ENCODE measurements around the gene TMPRSS13. TPM values are rescaled to one million over a fixed set of nuclear protein-coding genes. Genes with fewer than 3 reads are reported as not detected.
A peak's percentile ranks its signal among the peaks of the same experiment; 100 is the strongest.

Gene TMPRSS13
- total and polyA plus RNA-seq, 4 donors = 0.45 to 1.0 (median 0.54) TPM; not detected in 1

DNA sequence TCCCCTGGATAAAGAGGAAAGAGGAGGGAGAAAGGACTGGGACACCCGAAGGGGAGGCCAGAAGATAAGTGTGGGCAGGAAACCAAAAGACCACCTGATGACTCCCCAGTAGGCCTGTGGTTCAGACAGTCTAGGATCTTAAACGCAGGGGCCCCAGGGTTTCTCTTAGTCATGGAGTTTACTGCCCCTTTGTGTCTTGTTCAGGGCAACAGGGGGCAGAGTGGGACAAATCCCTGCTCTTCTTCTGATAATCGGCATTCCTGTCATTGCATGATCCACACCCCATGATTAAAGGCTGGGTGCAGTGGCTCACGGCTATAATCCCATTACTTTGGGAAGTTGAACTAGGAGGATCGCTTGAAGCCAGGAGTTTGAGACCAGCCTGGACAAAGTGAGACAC lies 4.7 kb upstream of the TMPRSS13 start:
- no peaks in the 10 kb centered on the region for H3K27me3 ChIP-seq (ENCODE audit: control insufficient read depth in 1 of 2, insufficient read depth in 2 of 2, low read length in 1 of 2)
- no peak overlapping the region for H3K4me3 ChIP-seq (ENCODE audit: low read length in 2 of 2)
- peak in 1 of 2 donors; percentile 24 for DNase-seq
- no peak for ATAC-seq (ENCODE audit: low FRiP score)
- no peak overlapping the region for H3K27ac ChIP-seq (ENCODE audit: low read depth in 1 of 2, low read length in 2 of 2)
- 80 to 84% methylated on average over 5 of the region's 5 CpGs for WGBS, 2 donors
- H3K9me3 ChIP-seq (ENCODE audit: control insufficient read depth, low read length) = no peaks in the 10 kb centered on the region
- intact Hi-C loops (cut with DNase I) = no loop called here
- no peaks in the 10 kb centered on the region for H3K4me1 ChIP-seq (ENCODE audit: control insufficient read depth in 1 of 2, insufficient read depth in 2 of 2, low read length in 2 of 2)
- no peaks in the 10 kb centered on the region for H3K36me3 ChIP-seq (ENCODE audit: control insufficient read depth in 1 of 2, insufficient read depth in 2 of 2, low read length in 1 of 2)

DNA sequence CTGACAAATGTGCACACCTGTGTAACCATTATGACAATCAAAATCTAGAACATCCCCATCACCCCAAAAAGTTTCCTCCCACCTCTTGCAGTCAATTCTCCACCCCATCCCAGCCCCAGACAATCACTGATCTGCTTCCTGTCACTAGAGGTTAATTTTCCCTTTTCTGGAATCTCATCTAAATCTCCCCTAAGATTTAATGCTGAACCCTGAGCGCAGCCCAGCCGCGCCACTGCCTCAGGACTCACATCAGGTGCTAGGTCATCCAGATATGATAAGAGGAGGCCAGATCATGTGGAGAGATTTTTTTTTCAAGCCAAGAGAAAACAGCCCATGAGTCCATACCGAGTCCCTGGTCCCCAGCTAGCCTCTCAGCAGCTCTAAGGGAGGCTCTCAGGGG lies 4.3 kb upstream of the TMPRSS13 start:
- no peaks in the 10 kb centered on the region for H3K27me3 ChIP-seq (ENCODE audit: control insufficient read depth in 1 of 2, insufficient read depth in 2 of 2, low read length in 1 of 2)
- no peak overlapping the region for H3K4me3 ChIP-seq (ENCODE audit: low read length in 2 of 2)
- no peaks in the 10 kb centered on the region for H3K9me3 ChIP-seq (ENCODE audit: control insufficient read depth, low read length)
- H3K27ac ChIP-seq (ENCODE audit: low read depth in 1 of 2, low read length in 2 of 2) = no peak overlapping the region
- intact Hi-C loops (cut with DNase I) = no loop called here
- no peaks in the 10 kb centered on the region for H3K4me1 ChIP-seq (ENCODE audit: control insufficient read depth in 1 of 2, insufficient read depth in 2 of 2, low read length in 2 of 2)
- ATAC-seq (ENCODE audit: low FRiP score) = no peak
- no peaks in the 10 kb centered on the region for H3K36me3 ChIP-seq (ENCODE audit: control insufficient read depth in 1 of 2, insufficient read depth in 2 of 2, low read length in 1 of 2)
- WGBS, 2 donors = 78 to 86% methylated on average over 4 of the region's 4 CpGs
- peak in 1 of 2 donors; percentile 24 for DNase-seq

DNA sequence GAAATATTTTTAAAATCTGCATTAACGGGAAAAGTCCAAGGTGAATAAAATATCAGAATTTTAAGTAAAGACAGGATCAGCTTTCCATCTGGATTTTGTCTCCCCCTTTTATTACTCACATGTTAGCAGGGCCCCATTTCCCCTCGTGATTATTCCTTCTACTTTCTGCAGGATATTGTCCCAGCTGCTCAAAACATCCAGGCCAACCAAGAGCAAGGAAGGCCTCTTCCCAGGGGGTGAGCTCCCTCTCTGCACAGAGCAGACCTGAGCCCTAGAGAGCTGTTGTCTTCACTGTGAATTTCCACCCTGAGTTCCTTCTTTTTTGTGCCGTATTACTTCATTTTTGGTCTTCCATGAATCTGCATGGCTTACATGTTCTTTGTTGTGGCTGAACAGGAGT lies 3.7 kb upstream of the TMPRSS13 start:
- WGBS, 2 donors = 88% methylated on average over 3 of the region's 3 CpGs
- Histone ChIP-seq H3K36me3 (ENCODE audit: control insufficient read depth in 1 of 2, insufficient read depth in 2 of 2, low read length in 1 of 2) (no peaks in the 10 kb centered on the region), H3K4me1 (ENCODE audit: control insufficient read depth in 1 of 2, insufficient read depth in 2 of 2, low read length in 2 of 2) (no peaks in the 10 kb centered on the region), H3K27ac (ENCODE audit: low read depth in 1 of 2, low read length in 2 of 2) (no peak overlapping the region), H3K9me3 (ENCODE audit: control insufficient read depth, low read length) (no peaks in the 10 kb centered on the region), H3K4me3 (ENCODE audit: low read length in 2 of 2) (no peak overlapping the region), H3K27me3 (ENCODE audit: control insufficient read depth in 1 of 2, insufficient read depth in 2 of 2, low read length in 1 of 2) (no peaks in the 10 kb centered on the region)
- no peak for DNase-seq
- ATAC-seq (ENCODE audit: low FRiP score) = no peak
- intact Hi-C loops (cut with DNase I) = no loop called here

DNA sequence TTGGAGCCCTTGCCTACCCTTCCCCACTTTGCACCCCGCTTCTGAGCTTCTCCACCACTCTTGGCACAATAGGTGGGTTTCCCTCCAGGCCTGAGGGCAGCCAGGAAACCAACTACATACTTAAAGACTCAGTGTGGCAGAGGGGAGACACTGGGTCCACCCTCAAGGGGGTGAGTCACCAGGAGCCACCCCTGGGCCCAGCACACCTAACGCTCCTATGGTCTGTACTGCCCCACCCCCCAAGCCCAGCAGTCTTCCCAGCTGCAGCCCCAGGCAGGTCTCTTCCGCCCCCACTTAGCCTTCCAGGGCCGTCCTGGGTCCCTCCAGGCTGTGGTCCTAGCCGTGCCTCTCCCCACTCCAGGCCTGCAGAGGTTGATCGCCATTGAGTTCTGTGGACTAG lies 3.2 kb upstream of the TMPRSS13 start:
- Histone ChIP-seq H3K27ac (ENCODE audit: low read depth in 1 of 2, low read length in 2 of 2) (no peak overlapping the region), H3K27me3 (ENCODE audit: control insufficient read depth in 1 of 2, insufficient read depth in 2 of 2, low read length in 1 of 2) (no peaks in the 10 kb centered on the region), H3K9me3 (ENCODE audit: control insufficient read depth, low read length) (no peaks in the 10 kb centered on the region), H3K4me1 (ENCODE audit: control insufficient read depth in 1 of 2, insufficient read depth in 2 of 2, low read length in 2 of 2) (no peaks in the 10 kb centered on the region), H3K4me3 (ENCODE audit: low read length in 2 of 2) (no peak overlapping the region), H3K36me3 (ENCODE audit: control insufficient read depth in 1 of 2, insufficient read depth in 2 of 2, low read length in 1 of 2) (no peaks in the 10 kb centered on the region)
- intact Hi-C loops (cut with DNase I) = no loop called here
- peak in 1 of 2 donors; percentile 74 for DNase-seq
- 94% methylated on average over 6 of the region's 6 CpGs for WGBS, 2 donors
- ATAC-seq (ENCODE audit: low FRiP score) = no peak

DNA sequence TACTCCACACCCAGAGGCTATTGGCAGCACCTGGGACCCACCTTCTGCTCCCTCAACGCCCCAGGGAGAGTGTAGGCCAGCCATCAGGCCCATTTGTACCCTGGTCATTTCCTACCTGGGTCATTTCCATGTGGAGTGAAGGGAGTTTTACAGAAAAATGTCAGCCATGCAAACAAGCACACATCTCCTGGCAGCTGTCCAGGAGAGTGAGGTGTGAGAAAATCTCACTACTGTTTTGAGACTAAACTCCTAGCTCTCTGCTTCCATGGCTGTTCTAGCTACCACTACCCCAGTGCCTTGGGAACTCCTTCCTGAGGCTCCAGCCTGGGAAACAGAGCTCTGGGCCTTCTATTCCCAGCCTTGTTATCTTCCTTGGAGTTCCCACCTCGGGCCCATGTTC lies 2.8 kb upstream of the TMPRSS13 start:
- Histone ChIP-seq H3K9me3 (ENCODE audit: control insufficient read depth, low read length) (no peaks in the 10 kb centered on the region), H3K4me3 (ENCODE audit: low read length in 2 of 2) (no peak overlapping the region), H3K4me1 (ENCODE audit: control insufficient read depth in 1 of 2, insufficient read depth in 2 of 2, low read length in 2 of 2) (no peaks in the 10 kb centered on the region), H3K27me3 (ENCODE audit: control insufficient read depth in 1 of 2, insufficient read depth in 2 of 2, low read length in 1 of 2) (no peaks in the 10 kb centered on the region), H3K27ac (ENCODE audit: low read depth in 1 of 2, low read length in 2 of 2) (no peak overlapping the region), H3K36me3 (ENCODE audit: control insufficient read depth in 1 of 2, insufficient read depth in 2 of 2, low read length in 1 of 2) (no peaks in the 10 kb centered on the region)
- 35 to 63% methylated on average over 1 to 2 of the region's 2 CpGs for WGBS, 2 donors
- no peak for ATAC-seq (ENCODE audit: low FRiP score)
- intact Hi-C loops (cut with DNase I) = no loop called here
- DNase-seq = peak in 1 of 2 donors; percentile 58

DNA sequence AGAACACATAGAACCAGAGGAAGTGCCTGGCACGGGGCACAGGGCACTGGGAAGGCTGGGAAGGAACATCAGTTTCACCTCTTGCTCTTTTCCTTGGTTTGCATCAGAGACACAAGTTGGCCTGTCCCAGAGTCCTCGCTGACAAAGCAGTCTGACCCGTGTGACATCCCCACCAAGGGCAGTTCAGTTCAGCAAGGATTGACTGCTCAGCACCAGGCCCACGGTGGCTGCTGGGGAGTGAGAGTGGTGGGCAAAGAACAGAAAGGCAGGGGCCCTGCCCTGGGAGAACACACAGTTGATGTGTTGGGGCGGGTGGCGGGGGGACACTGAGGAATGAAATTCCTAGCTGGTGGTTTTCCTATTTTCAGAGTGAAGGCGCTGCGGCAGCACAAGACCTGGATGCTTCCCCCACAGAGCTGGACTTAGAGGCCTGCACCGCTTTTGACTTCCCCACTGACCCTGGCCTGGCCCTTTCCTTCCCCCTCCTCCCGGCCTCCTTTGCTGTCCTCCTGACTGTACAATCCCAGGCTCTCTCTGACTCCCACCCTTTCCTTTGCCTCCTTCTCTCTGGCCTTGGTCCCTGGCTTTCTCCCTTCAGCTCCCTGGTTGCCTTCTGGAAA lies 2.2 kb upstream of the TMPRSS13 start:
- intact Hi-C loops (cut with DNase I) = no loop called here
- no peak overlapping the region for H3K4me3 ChIP-seq (ENCODE audit: low read length in 2 of 2)
- ATAC-seq (ENCODE audit: low FRiP score) = no peak
- no peak overlapping the region for H3K27ac ChIP-seq (ENCODE audit: low read depth in 1 of 2, low read length in 2 of 2)
- H3K4me1 ChIP-seq (ENCODE audit: control insufficient read depth in 1 of 2, insufficient read depth in 2 of 2, low read length in 2 of 2) = no peaks in the 10 kb centered on the region
- WGBS, 2 donors = 87 to 88% methylated on average over 10 of the region's 10 CpGs
- peak in 1 of 2 donors; percentile 67 for DNase-seq
- H3K27me3 ChIP-seq (ENCODE audit: control insufficient read depth in 1 of 2, insufficient read depth in 2 of 2, low read length in 1 of 2) = no peaks in the 10 kb centered on the region
- no peaks in the 10 kb centered on the region for H3K36me3 ChIP-seq (ENCODE audit: control insufficient read depth in 1 of 2, insufficient read depth in 2 of 2, low read length in 1 of 2)
- H3K9me3 ChIP-seq (ENCODE audit: control insufficient read depth, low read length) = no peaks in the 10 kb centered on the region

DNA sequence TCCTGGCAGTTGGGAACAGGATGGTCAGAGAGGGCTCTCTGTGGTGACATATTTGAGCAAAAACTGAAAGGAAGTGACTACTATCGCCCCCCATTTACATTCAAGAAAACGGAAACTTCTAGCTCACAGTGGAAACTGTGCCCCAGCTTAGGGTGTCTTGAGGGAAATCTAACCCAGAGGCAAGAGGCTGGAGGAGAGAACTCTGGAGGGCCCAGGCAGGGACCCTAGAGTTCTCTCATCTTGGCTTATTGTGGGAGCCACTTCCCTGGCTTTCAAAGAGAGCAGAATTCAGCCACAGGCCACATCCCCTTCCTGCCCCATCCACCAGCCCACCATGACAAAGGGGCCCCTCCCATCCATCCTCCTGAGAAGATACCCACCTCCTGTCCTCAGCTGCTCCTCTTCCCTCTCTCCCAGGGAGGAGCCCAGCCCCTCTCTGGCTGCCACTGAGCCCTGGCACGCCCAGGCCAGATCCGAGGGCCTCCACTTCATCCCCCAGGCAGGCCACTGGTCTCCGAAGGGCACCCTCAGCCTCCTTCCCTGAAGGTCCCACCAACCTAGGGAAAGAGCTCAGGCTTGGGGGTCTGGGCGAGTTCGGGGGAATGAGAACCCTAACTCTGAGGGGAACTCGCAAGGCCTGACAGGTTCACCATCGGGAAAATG lies 1.6 kb upstream of the TMPRSS13 start:
- H3K36me3 ChIP-seq (ENCODE audit: control insufficient read depth in 1 of 2, insufficient read depth in 2 of 2, low read length in 1 of 2) = no peaks in the 10 kb centered on the region
- peak in 1 of 2 donors; percentile 51 for DNase-seq
- WGBS, 2 donors = 86% methylated on average over 9 of the region's 9 CpGs
- H3K9me3 ChIP-seq (ENCODE audit: control insufficient read depth, low read length) = no peaks in the 10 kb centered on the region
- H3K4me1 ChIP-seq (ENCODE audit: control insufficient read depth in 1 of 2, insufficient read depth in 2 of 2, low read length in 2 of 2) = no peaks in the 10 kb centered on the region
- no peak overlapping the region for H3K4me3 ChIP-seq (ENCODE audit: low read length in 2 of 2)
- no peak overlapping the region for H3K27ac ChIP-seq (ENCODE audit: low read depth in 1 of 2, low read length in 2 of 2)
- intact Hi-C loops (cut with DNase I) = no loop called here
- ATAC-seq (ENCODE audit: low FRiP score) = no peak
- H3K27me3 ChIP-seq (ENCODE audit: control insufficient read depth in 1 of 2, insufficient read depth in 2 of 2, low read length in 1 of 2) = no peaks in the 10 kb centered on the region

DNA sequence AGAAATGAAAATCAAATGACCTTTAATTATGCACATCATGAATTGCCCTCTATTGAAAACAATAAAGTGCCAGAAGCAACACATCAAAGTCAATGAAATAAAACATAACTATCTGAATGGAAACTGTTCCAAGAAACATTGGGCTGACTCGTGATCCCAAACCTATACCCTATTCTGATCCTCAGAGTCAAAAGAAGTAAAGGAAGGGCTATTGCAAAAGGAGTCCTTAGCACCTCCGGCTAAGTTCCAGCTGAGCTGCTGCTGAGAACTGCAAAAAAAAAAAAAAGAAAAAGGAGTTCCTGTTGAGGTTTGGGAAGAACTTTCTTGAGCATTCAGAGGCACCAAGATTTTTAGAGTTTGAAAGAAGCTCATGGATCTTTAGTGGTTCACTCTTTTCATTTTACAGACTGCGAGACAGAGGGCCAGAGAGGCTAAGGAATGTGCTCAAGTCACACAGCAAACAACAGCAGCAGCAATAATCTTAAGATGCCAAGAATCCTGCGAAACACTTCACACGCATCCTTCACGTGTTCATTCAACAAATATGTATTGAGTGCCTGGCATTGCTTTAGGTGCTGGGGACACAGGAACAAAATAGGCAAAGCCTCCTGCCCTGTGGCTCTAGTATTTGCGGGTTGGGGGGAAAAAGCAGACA lies 841 bp upstream of the TMPRSS13 start:
- H3K27me3 ChIP-seq (ENCODE audit: control insufficient read depth in 1 of 2, insufficient read depth in 2 of 2, low read length in 1 of 2) = no peaks in the 10 kb centered on the region
- H3K36me3 ChIP-seq (ENCODE audit: control insufficient read depth in 1 of 2, insufficient read depth in 2 of 2, low read length in 1 of 2) = no peaks in the 10 kb centered on the region
- H3K27ac ChIP-seq (ENCODE audit: low read depth in 1 of 2, low read length in 2 of 2) = no peak overlapping the region
- no peak overlapping the region for H3K4me3 ChIP-seq (ENCODE audit: low read length in 2 of 2)
- DNase-seq (no peak), ATAC-seq (ENCODE audit: low FRiP score) (no peak)
- WGBS, 2 donors = 58 to 70% methylated on average over 7 of the region's 7 CpGs
- H3K4me1 ChIP-seq (ENCODE audit: control insufficient read depth in 1 of 2, insufficient read depth in 2 of 2, low read length in 2 of 2) = no peaks in the 10 kb centered on the region
- intact Hi-C loops (cut with DNase I) = no loop called here
- H3K9me3 ChIP-seq (ENCODE audit: control insufficient read depth, low read length) = no peaks in the 10 kb centered on the region

Data from aorta (tissue), 5 donors.